Thyroid gland (tissue), 4 donors: ENCODE measurements around the gene TPCN1.

Source experiments
- CTCF ChIP-seq, 6 experiments: fragments of 200-600 bp in 3 of 6; fragments of 450-650 bp in 3 of 6; sonication (generic) in 3 of 6; IDR thresholded peaks; one replicate each; pipeline ENCODE4 v1.5.1; 2016 to 2019; ENCODE audit warnings: antibody characterized with exemption in 6 of 6, mild to moderate bottlenecking in 2 of 6, inconsistent platforms in 1 of 6, moderate library complexity in 1 of 6
- POLR2A ChIP-seq, 2 donors: fragments of 450-650 bp; IDR thresholded peaks; one replicate each; pipeline ENCODE4 v1.6.1; 2017; ENCODE audit warnings: antibody characterized with exemption in 2 of 2, mild to moderate bottlenecking in 2 of 2, moderate library complexity in 1 of 2

DNA sequence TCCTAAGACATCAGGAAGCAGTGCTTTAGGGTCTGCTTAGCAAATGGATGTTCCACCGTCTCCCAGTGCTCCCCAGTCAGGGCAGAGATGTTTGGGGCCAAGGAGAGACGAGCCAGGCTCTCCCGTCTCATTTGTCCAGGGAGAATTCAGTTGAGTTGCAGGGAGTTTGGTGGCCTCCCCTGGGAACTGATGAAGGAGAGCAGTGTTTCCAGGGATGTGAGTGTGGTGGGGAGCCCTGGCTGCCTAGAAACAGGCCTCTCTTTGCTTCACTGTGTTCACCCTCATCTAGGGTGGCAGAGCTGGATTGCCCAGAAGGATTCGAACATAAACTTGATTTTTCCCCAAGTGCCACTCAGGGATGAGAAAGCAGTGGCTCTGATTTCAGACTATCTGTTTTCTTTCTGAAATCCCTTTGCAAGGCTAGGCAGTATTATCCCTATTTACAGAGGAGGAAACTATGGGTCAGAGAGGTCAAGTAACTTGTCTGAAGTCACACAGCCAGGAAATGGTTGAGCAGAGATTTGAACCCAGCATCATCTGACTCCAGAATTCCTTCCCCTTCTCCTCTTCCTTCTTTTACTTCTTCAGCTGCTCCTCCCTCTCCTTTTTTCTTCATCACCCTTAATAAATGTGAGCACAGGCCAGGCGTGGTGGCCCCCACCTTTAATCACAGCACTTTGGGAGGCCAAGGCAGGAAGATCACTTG, 6.6 kb downstream of the TPCN1 start:
- TF ChIP-seq CTCF (IDR thresholded peaks at IDR 0.05) (no peak), POLR2A (IDR thresholded peaks at IDR 0.05) (no peak)
